Stimulated activated effector memory CD8-positive, alpha-beta T cell treated with anti-CD3 and anti-CD28 coated beads, Interleukin-12 subunit alpha, Interleukin-12 subunit beta, amount 100 ng/mL, for 72 hours (primary cell): ENCODE data around the gene PRAMEF33.
A peak's percentile ranks its signal among the peaks of the same experiment; 100 is the strongest.
"Not testable (repeated sequence)": the region's sequence is repeated elsewhere in the genome, so short reads cannot be mapped to it uniquely, and the experiment has no call there.

Source experiments
- ATAC-seq: fragments of 150-1000 bp; cut with Tn5 transposase; 2 replicates; pipeline ENCODE4 v1.10.0; 2021
- DNase-seq, 2 donors: peaks; one replicate each; pipeline ENCODE4 v3.0.0; 2021 to 2022; ENCODE audit warnings: low spot score in 2 of 2
- H3K27ac Mint-ChIP-seq: one replicate; pipeline ENCODE4 v1.8.0; 2022; ENCODE audit warnings: mild to moderate bottlenecking, mixed read lengths
- H3K36me3 Mint-ChIP-seq: one replicate; pipeline ENCODE4 v1.8.0; 2022; ENCODE audit warnings: mild to moderate bottlenecking, mixed read lengths
- H3K4me1 Mint-ChIP-seq: one replicate; pipeline ENCODE4 v1.8.0; 2022; ENCODE audit warnings: mixed read lengths
- H3K4me3 Mint-ChIP-seq: one replicate; pipeline ENCODE4 v1.8.0; 2022; ENCODE audit warnings: mild to moderate bottlenecking, mixed read lengths
- H3K9me3 Mint-ChIP-seq: one replicate; pipeline ENCODE4 v1.8.0; 2022; ENCODE audit warnings: mixed read lengths

PRAMEF33 gene

GRCh38 chr1:13356774-13357173, 53.4 kb downstream of the PRAMEF33 start:
- peak; percentile 5 to 55 for DNase-seq
- not testable (repeated sequence) for ATAC-seq

More at GRCh38 chr1:13356774-13357173, 53.4 kb downstream of the PRAMEF33 start:
- H3K9me3 Mint-ChIP-seq, H3K4me1 Mint-ChIP-seq, H3K4me3 Mint-ChIP-seq, H3K36me3 Mint-ChIP-seq, H3K27ac Mint-ChIP-seq: not testable (repeated sequence)
